ENCODE measurements around the gene SPATA6. TPM values are rescaled to one million over a fixed set of nuclear protein-coding genes. Genes with fewer than 3 reads are reported as not detected.
"Not testable (repeated sequence)": the region's sequence is repeated elsewhere in the genome, so short reads cannot be mapped to it uniquely, and the experiment has no call there.

SPATA6 gene
- polyA plus RNA-seq, 2 of the 4 experiments (the other 2 are of a cell fraction) = 2.3 to 3.5 TPM

GRCh38 chr1:48439380-48439779, 32.6 kb downstream of the SPATA6 start:
- DNase-seq (ENCODE audit: low read depth in 1 of 2, low spot score in 1 of 2) = no peak
- no peak for FAIRE-seq
- Histone ChIP-seq H3K4me2 (no peak overlapping the region), H3K9me3 (no peaks in the 10 kb centered on the region), H3K4me3 (no peak overlapping the region), H3K27ac (no peak overlapping the region), H3K4me1 (no peaks in the 10 kb centered on the region)
- POLR2A ChIA-PET = no interaction called here
- CTCF ChIA-PET = no interaction called here
- no peak for TF ChIP-seq SREBF2 (IDR thresholded peaks at IDR 0.05)
- no peak for TF ChIP-seq GATA3 (IDR thresholded peaks at IDR 0.05; ENCODE audit: borderline replicate concordance)
- TF ChIP-seq ZNF302 (CRISPR knock-in tag; IDR thresholded peaks at IDR 0.05) = no peak
- no peak for TF ChIP-seq ZC3H11A (IDR thresholded peaks at IDR 0.05)
- TF ChIP-seq HDAC2 (IDR thresholded peaks at IDR 0.05) = no peak
- TF ChIP-seq MAFK (IDR thresholded peaks at IDR 0.05; ENCODE audit: partially characterized antibody) = no peak
- ATAC-seq = no peak
- 79% methylated on average over 9 of the region's 9 CpGs for WGBS (ENCODE audit: missing lambda C conversion rate)

- CTCF ChIA-PET; FAIRE-seq; H3K4me1 ChIP-seq; H3K4me2 ChIP-seq; H3K4me3 ChIP-seq; H3K27ac ChIP-seq; H3K9me3 ChIP-seq; DNase-seq (ENCODE audit: low read depth in 1 of 2, low spot score in 1 of 2); POLR2A ChIA-PET; ATAC-seq: not testable (repeated sequence)
Observed at GRCh38 chr1:48437379-48437778, 34.6 kb downstream of the SPATA6 start.

DNA sequence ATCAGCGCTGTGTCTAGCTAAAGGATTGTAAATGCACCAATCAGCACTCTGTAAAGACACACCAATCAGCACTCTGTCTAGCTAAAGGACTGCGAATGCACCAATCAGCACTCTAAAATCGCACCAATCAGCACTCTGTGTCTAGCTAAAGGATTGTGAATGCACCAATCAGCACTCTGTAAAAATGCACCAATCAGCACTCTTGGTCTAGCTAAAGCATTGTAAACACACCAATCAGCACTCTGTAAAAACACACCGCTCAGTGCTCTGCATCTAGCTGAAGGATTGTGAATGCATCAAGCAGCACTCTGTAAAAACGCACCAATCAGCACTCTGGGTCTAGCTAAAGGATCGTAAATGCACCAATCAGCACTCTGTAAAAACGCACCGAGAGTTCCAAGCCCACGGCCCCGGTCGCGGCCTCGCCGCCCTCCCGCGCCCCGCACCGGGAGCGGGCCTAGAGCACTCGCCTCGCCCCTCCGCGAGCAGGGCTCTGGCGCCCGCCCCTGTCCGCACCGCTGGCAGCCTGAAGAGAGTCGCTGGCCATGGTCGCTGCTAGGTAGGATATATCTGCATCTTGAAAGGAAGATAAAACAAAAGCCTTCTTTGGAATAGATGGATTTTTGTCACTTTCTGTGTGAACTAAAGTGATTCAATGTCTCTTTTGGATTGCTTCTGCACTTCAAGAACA, 36.5 kb downstream of the SPATA6 start:
- H3K27ac ChIP-seq; CTCF ChIA-PET; POLR2A ChIA-PET; H3K9me3 ChIP-seq; DNase-seq (ENCODE audit: low read depth in 1 of 2, low spot score in 1 of 2); H3K4me3 ChIP-seq; H3K4me1 ChIP-seq; H3K4me2 ChIP-seq; FAIRE-seq: not testable (repeated sequence)
- ATAC-seq = peak; percentile 44 to 90; a peak in 4 of 6 replicates
- 85% methylated on average over 14 of the region's 29 CpGs for WGBS (ENCODE audit: missing lambda C conversion rate)
- peak; percentile 41 for TF ChIP-seq MAFK (IDR thresholded peaks at IDR 0.05; ENCODE audit: partially characterized antibody)

DNA sequence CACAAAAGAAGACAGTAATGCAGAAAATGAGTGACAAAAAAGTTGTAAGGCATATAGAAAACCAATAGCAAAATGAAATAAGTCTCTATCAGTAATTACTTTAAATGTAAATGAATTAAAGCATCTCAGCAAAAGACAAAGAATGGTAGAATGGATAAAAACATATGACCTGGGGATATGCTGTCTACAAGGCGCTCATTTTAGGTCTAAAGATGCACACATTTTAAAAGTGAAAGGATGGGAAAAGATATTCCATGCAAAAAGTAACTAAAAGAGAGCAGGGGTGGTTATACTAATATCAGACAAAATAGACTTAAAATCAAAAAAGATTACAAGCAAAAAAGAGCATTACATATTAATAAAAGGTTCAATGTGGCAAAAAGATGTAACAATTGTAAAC, 41.2 kb downstream of the SPATA6 start:
- FAIRE-seq (no peak), ATAC-seq (no peak), DNase-seq (ENCODE audit: low read depth in 1 of 2, low spot score in 1 of 2) (no peak)
- TF ChIP-seq CTCF (IDR thresholded peaks at IDR 0.05) = no peak
- TF ChIP-seq, protein P1, sequence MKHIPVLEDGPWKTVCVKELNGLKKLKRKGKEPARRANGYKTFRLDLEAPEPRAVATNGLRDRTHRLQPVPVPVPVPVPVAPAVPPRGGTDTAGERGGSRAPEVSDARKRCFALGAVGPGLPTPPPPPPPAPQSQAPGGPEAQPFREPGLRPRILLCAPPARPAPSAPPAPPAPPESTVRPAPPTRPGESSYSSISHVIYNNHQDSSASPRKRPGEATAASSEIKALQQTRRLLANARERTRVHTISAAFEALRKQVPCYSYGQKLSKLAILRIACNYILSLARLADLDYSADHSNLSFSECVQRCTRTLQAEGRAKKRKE (CRISPR knock-in tag; IDR thresholded peaks at IDR 0.05; ENCODE audit: low read depth) = no peak
- TF ChIP-seq RARB (CRISPR knock-in tag; IDR thresholded peaks at IDR 0.05) = no peak
- TF ChIP-seq REST (IDR thresholded peaks at IDR 0.05) = no peak
- no peak for TF ChIP-seq BHLHE40 (IDR thresholded peaks at IDR 0.05; ENCODE audit: low read depth, low read length)
- TF ChIP-seq RNF2 (IDR thresholded peaks at IDR 0.05; ENCODE audit: borderline replicate concordance, low read depth) = no peak
- Histone ChIP-seq H3K4me1 (no peaks in the 10 kb centered on the region), H3K4me3 (no peak overlapping the region), H3K4me2 (no peak overlapping the region), H3K27ac (no peak overlapping the region), H3K9me3 (no peaks in the 10 kb centered on the region)
- ChIA-PET POLR2A (no interaction called here), CTCF (no interaction called here)
- 87% methylated on average over 1 of the region's 1 CpG for WGBS (ENCODE audit: missing lambda C conversion rate)

Measured in A549 (cell line).